Lung microvascular endothelial cell (primary cell): ENCODE measurements around the gene MSMB. TPM values are rescaled to one million over a fixed set of nuclear protein-coding genes. Genes with fewer than 3 reads are reported as not detected.
A peak's percentile ranks its signal among the peaks of the same experiment; 100 is the strongest.

ENCODE experiments used
- DNase-seq, 2 donors: peaks; one replicate each; pipeline versions ENCODE4 v3.0.0 to v3.0.0-alpha.2; 2010; ENCODE audit warnings: low read depth in 2 of 2
- total RNA-seq: library from RNA; depleted of rRNA; stranded (reverse); fragments of >200 nt; gene quantifications from 2 replicates; pipeline ENCODE4 v1.2.1, GENCODE V29; 2014

Gene MSMB
- total RNA-seq, 1 donor from 2014 or later: not detected

DNA sequence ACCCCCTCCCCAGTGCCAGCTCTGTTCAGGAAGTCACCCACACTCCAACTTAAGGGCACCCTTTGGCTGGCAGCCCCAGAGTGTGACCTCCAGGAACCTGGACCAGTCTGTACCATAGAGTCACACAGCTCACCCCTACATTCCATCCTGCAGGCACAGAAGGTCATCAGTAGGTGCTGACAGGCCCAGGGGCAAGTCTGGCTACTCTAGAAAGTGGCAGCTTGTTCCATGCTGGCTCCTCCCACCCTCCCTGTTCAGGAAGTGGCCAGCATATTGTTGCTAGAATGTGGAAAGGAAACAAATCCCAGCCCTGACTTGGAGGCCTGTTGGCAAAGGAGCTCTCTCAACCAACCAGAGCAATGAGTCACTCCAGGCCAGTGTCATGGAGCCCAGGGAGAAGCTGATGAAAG is 12.5 kb downstream of the MSMB start:
- DNase-seq: peak; percentile 85 to 89

DNA sequence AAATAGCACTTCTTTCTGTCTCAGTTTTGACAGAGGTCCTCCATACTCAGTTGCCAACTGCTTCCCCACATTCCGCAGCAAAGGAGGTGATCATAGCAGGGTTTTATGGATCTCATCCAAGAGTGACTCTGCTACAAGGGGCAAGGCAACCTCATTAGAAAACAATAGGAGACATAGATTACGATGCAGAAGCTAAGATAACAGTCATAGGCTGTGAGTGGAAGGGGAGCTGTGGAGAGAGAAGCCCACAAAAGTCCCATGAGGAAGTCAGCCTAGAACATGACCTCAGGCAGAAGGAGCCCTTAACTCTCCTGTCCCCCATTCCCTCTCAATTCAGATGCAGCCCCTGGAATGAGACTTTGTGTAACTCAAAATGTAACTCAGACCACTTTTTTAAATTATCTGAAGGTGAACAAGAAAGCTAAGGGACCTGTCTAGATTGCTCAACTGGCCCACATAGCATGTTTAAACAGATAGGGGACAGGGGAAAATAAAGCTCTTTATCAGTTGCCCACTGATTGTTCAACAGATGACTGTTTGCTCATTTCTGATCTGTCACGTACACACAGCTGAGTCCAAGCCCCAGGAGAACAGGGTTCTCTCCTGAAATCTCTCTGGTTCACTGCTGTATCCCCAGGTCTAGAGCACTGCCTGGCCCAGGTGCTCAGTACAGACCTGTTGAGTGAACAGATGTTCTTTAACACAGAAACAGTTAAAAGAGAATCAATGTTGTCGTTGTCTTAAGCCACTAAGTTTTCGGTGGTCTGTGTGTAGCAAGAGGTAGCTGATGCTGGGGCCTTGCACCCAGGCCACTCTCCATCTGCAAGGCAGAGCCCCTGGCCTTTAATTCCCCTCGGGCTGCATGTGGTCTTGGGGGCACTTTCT is 14.2 kb downstream of the MSMB start:
- DNase-seq: peak in 1 of 2 donors; percentile 26

DNA sequence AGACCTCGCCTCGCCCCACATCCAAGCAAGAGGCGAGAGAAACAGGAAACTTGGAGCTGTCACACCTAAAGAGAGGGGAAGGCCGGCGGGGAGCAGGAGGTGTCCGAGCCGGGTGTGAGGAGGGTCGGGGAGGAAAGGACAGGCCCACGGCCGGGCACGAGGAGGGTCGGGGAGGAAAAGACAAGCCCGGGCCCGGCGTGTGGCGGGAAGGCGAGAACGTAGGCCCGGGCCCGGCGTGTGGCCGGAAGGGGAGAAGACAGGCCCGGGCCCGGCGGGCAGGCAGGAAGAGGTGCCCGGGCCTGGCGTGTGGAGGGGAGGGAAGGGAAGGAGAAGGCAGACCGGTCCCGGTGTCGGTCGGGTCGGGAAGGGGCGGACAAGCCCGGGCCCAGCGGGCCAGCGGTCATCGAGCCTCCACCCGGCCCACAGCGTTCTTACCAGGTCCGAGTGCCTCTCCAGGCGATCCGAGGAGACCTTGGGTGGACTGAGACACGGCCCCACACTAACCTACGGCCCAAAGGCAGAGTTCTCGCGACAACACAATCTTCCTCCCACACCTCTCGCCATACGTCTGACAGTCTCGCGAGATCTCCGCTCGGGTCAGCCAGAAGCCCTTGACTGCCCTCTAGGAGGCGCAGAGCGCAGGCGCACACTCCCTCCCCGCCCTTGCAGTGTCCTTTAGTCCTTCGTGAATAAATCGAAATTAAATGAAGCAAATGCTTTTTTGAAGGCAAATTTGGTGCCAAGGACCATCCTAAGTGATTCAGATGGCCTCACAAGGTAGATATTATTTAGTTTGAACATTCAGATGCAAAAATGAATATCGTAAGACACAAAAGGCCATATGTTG is 15.8 kb downstream of the MSMB start, which contains the start of gene NCOA4:
Gene NCOA4, minus strand, starts transcription at position 533 of the 847 bp plus-strand sequence. CDS start 13,943 bp downstream, outside the sequence.
- DNase-seq: peak; percentile 99

DNA sequence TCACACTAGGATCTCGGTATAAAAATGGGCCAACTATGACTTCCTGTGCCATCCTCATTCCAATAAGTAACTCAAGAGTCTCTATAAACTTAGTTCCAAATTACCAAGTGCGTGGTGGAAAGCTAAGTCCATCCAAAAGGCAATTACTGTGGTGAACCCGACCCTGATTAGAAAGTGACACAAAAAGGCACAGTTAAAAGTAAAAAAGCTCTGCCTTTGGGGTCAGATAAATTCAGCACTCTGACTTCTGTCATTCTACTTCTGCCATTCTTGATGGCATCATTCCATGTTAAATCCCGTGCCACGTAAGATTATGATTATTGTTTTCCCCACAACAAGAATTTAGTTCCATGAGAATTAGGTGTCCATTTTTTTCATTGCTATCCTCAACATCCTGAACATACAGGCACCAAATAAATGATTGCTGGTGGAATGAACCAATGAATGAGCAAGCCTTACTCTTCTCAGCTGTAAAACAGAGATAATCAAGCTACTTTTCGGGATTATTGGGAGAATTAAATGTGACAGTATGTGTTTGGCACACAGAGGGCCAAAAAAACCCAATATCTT is 16.5 kb downstream of the MSMB start:
- peak in 1 of 2 donors; percentile 13 for DNase-seq

DNA sequence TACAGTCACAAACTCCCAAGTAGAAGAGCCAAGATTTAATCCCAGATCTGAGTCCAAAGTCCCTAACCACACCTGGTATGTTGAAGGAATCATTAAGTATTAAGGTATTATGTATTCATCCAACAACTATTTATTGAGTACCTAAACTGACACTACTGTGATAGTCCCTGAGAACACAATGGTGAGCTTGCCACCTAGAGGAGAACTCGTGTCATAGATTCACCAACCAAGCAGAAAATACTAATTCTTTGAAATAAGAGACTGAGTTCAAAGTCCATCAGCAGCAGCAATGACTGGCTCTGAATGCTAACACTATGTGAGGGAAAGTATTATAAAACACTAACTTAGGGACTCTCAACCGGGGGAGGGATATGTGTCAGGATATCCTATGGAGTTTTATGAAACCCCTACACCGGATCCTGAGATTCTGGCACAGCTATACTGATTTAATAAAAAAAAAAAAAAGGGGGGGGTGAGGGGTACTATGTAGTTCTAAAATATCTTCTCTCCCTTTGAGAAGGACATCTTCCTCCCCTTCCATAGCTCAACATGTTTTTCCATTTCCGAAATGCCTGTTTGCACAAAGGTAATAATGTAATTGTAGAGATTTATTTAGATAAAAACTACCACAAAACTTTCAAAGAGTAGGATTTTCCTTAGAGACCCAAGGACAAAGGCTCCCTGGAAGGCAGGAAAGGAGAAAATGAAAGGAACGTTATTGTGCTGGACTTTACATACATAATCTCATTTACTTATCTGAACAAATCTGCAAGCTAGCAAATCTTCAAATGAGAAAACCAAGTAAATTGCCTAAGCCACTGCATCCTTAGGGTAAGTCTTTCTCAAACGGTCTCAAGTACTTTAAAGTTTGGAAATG is 17.2 kb downstream of the MSMB start:
- peak; percentile 81 for DNase-seq

DNA sequence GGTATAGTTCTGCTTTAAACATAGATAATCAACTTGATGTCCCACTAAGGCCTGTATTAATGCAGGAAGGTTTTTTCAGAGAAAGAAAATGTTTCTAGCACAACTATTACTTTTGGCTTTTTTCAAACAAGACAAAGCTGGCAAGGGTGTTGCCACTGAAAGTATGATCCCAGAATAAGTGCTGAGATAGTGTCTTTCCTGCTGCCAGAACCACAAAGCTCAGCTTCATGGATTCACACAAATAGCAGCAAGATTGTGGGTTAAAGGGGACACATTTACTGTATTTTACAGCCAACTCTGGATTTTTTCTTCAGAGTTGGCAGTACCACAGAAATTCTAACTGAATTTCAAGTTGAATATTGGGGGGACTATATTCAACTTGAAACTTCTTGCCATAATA is 20.0 kb downstream of the MSMB start:
- no peak for DNase-seq

DNA sequence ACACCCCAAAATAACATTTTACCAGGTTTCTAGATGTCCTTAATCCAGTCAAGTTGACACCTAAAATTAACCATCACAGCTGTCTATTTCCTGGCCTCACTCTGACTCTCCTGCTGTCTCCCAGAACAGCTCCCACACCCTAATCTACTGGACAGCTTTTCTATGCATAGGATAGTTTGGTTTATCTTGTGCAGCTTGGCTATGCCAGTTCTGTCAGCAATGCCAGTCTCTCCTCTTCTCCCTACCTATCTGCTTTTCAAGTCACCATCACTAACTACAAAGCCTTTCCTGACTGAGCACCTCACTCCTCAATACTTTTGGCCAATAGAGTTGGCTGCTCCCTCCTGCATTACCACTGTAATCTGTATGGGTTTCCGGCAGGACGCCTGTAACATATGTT is 20.7 kb downstream of the MSMB start:
- no peak for DNase-seq

DNA sequence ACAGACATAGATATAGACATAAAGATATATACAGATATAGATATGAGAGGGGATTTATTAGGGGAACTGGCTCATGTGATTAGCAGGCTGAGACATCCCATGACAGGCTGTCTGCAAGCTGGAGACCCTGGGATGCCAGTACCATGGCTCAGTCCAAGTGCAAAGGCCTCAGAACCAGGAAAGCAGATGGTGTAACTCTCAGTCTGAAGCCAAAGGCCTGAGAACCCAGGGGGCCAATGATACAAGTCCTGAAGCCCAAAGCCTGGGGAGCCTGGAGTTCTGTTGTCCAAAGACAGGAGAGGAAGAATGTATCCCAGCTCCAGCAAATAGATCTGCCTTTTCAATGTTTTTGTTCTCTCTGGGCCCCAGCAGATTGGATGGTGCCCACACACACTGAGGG is 21.1 kb downstream of the MSMB start:
- no peak for DNase-seq

DNA sequence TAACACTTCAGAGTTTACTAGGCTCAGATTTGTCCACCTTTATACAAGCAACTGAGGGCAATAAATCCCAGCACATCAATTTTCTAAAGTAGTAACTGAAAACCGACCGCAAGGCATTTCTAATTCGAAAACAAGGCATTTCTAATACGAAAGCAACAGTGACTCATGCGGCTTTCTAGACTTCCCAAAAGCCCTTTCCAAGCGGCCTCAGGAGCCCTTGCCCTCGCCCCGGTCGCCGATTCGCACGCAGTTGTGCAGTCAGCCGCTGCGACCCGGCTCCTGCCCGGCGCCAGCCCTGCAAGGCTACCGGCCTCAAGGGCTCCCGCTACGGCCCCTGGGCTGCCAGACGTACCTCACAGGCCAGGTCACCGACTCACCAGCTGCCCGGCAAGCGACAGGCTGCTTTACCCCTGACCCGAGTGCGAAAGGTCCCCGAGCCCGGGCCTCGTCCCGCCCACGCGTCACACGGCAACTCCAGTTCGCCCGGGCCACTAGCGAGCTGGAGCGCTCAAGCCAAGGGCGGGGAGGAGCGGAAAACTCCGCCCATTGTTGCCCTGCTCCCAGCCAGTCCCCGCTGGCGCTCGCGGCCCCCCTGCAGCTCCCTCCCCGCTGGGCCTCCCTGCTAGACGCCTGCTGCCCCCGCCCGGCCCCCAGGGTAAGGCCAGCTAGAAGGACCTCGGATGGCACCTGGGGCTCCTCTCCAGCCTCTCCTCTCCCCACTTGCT is 22.9 kb downstream of the MSMB start:
- peak; percentile 92 to 93 for DNase-seq

DNA sequence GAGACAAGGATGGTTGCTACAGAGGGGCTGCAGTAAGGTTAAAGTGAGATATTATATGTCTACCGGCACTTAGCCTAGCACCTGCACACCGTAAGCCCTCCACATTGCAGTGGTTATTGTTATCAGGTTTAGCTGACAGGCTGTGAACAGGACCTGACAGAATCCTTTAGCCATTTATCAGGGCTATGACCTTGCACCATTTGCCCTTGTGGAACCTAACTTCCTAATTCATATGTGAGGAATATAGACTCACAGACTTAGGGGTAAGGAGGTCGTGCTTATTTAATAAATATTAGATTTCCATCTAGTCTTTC is 25.8 kb downstream of the MSMB start:
- no peak for DNase-seq

DNA sequence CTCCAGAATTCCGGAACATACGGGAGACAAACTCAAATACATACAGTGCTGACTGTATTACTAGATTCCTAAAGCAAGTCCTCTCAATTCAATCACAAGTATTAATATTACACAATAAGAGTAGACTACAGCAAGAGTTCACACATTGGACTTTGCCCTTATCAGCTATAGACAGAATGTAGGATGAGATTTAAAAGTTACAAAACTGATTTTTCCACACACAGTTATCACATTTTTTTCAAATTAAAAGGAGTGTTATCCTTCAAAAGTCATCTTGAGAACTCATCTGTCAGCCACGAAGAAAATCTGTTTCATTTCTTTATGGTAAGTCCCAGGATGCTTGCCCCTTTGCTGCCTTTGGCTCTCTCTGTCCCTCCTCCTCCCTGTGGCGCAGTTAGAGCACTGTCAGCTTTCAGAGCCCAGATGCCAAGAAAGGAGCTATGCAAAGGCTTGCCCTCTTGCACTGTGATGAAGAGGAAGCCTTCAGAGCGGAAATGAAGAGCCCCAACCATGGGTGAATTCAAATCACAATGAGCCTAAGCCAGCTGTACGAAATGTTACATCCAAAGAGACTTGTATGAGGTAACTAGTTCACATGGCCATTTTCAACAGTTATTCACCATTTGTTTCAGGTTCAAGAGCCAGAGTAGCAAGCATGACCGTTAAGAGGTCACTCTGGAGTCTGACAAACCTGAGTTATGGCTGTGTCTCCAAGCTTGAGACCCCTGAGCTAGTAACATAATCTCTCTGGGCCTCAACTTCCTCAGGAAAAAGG is 26.3 kb downstream of the MSMB start:
- DNase-seq: peak in 1 of 2 donors; percentile 69

DNA sequence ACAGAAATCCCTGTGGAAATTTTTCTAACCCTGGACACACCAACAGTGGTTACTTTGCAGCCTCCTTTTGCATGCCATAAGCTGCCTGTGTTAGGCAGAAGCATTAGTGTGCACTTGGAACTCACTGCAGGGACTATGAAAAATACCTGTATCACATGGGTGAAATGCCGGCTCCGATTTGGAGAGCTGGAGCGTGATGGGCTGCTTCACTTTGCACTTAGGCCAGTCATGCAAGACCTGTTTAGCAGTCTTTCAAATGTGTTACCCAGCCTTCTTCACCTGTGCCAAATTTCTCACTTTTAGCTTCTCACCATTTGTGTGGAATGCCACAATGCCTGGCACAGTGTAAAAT is 26.9 kb downstream of the MSMB start:
- no peak for DNase-seq

DNA sequence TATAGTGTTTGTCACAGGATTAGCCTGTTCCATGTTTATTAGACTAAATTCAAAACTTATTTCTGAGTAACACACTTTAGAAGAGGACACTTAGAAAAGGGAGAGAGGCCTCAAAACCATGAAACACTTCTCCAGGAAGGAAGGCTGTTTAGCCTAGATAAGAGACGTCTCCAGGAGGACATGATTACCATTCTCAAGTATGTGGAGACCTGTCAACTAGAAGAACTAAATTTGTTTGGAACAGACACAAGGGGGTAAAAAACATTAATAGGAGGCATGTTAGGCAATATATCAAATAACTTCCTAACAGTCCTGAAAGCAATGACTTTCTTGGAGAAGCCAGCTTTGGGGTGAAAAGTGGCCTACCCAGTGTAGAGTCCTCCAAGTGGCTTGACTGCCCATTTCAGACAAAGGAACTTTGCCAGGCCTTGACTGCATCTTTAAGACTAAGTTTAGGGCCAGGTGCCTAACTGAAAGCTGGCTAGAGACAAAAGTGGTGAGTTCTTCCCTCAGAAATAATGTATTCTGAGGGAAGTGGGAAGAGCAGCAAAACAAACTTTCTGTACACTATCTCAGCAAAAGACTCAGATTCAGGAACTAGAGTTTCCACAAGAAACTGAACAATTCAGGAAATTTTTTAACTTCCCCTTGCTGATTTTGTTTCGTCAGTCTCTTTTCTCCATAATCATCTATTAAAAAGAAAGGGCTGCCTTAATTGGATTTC is 27.5 kb downstream of the MSMB start:
- peak in 1 of 2 donors; percentile 83 for DNase-seq

DNA sequence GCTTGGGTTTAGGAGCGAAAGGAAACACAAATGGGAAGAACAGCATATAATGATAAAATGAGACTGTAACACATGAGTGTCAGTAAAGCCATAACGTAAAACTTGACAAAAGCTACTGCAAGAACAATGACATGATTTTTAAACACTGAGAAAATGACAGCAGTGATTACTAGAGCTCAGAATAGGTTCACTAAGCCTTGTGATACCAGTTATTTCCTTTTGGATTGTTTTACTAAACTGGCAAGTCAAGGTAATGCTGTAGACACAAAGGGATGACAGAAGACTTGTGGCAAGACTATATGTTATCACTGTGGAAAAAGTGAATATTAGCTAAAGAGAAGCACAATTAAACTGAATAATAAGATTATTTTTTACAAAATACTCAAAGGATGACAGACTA is 28.3 kb downstream of the MSMB start:
- DNase-seq: peak in 1 of 2 donors; percentile 38

DNA sequence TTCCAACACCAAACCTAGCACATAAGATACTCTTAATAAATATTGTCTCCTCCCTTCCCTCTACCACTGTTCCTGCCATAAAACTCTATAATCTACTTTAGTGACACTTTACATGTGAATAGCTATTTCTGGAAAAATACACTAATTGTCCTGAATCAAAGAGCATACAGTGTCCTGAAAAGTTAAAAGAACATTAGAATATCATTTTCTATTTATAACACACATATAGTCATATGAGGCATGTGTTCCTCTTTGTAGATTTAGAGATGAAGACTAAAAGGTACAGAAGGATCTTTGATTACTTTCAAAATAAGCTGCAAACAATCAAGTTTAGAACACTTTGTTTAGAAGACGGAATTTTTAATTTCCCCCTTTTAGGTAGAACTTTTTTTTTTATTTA is 29.3 kb downstream of the MSMB start:
- no peak for DNase-seq

DNA sequence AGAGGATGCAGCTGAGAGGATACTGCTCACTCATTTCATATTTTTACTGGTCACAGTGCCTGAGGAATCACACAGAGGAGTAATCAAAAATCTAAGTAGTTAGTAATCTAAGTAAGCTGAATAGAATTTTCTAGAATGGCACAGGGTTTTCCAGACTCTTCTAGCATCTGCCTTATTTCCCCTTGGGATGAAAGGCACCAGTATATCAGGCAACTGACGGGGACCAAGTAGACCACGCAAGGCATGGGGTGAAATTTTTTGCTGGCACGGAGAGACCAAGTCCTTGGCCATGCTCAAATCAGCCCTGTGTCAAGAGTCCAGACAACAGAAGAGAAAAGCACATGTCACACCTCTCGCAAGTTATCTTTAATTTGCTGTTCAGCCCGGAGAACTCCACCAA is 29.9 kb downstream of the MSMB start:
- DNase-seq: no peak

DNA sequence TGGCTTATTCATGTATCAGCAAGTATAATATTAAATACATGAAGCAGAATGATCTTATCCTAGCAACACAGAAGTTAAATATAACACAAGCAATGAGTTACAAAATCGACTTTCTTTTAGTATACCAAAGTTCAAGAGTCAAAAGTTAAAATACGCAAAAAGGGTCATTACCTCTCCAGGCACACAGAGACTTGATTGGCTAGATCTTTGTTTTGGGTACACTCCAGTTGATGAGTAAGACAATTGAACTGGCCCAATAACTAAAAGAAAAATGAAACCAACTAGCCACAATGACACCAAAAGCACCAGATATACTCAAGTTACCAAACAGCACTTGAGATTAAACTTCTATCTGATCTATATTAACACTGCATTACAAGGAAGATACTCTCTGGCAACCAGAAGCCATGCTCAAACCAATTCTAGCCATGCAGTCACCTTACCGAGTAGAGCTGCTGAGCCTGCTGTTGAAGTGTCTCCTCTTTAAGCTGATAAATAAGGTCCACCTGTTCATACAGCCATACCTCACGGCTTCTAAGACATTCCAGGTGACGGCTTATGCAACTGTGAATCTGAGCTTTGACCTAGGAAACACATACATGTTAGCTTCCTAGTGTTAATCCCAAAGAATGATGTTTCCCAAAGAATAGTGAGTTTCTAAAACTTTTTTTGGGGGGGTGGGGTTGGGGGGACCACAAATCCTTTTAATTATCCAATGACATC is 31.2 kb downstream of the MSMB start:
- DNase-seq: no peak

DNA sequence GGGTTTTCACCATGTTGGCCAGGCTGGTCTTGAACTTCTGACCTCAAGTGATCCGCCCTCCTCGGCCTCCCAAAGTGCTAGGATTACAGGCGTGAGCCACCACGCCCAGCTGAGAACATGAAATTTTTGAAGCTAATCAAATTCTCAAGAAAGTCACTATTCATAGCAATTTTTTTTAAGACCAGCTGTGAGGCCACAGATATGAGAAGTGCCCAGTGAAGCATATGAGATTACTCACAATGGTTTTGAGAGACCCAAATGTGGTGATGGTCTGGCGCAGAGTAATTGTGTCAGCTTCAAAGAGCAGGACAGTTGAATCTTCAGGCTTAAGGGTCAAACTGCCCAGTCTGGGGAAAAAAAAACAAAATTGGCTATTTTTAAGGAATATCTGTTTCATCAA is 31.9 kb downstream of the MSMB start:
- DNase-seq: no peak

DNA sequence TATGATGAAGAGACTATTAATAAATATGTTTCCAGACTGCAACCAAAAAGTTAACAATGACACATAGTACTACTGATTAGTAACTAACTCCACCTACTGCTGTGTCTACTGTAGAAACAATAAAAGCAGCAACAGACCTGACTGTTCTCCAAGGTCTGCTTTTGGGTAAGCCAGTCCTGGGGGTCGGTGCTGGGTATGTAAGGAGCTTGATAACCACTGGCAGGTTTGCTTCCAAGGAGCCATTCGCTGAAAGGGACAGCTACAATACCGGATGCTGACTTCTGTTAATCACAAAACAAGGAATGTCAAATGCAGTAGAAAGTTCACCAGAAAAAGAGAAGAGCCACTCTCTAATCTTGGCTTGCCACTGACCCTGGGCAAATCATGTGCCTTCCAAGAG is 33.3 kb downstream of the MSMB start:
- DNase-seq: no peak
